ENCODE data around the gene TRIM13.
"Not testable (repeated sequence)": the region's sequence is repeated elsewhere in the genome, so short reads cannot be mapped to it uniquely, and the experiment has no call there.

Gene TRIM13

GRCh38 chr13:49998714-49999624, 2.1 kb downstream of the TRIM13 start:
- DNase-seq: no peak

DNA sequence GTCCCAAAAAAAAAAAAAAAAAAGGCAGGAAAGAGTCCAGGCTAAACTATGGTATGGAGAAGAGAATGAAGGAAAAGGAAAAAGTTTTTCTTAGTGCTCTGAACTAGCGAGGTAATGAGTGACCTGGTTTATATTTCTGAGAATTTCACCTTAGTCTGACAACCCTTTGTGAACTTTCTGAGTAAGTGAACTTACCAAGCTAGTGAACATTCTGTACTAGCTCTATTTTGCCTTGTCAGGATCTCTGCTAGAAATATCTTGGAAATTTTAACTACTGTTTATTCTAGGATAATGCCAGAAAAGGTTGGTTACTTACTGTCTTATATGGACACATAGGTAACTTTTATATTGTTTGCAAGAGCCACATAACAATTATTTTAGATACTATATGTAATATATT, 4.4 kb downstream of the TRIM13 start:
- DNase-seq: no peak

DNA sequence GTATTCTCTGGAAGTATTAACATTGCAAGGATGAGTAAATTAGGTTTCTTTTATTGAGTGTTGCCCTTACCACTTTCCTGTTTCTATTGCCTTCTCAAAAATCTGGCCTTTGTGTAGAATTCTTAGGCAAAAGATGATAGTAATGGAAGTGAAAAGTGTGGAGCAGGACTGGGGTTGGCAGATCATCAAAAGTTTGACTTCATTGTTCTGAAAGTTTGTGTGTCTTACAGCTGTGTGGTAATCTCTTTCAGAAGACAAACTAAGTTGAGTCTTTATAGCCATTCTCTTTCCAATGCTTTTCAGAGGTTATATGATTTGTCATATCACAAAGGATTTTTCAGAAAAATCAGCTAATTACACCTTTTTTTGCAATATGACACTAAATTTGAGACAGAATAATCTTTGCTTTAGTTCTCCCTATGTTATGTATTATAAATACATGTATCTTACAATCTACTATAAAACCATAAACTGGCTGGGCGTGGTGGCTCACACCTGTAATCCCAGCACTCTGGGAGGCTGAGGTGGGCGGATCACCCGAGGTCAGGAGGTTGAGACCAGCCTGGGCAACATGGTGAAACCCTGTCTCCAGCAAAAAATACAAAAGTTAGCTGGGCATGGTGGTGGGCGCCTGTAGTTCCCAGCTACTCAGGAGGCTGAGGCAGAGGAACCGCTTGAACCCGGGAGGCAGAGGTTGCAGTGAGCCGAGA, 9.7 kb downstream of the TRIM13 start:
- DNase-seq: no peak

GRCh38 chr13:50011461-50011860, 14.6 kb downstream of the TRIM13 start:
- DNase-seq: no peak

GRCh38 chr13:50012396-50013169, 15.7 kb downstream of the TRIM13 start:
- no peak for DNase-seq

DNA sequence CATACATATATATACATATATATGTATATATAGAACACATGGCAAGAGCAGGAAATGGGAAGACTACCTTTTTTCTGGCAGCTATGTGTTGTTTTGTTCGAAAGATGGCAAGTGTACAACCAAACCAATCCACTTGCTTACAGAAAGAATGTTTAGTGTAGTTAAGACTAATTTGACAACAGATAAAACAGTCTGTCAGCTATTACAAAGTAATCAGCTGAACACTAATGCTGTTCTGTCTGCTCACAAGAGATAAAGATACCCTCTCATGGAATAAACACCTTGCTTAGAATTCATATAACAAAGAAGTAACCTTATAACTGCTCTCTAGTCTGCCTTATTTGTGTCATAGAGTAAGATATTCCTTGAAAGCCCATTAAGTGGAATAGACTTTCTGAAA, 17.5 kb downstream of the TRIM13 start:
- no peak for DNase-seq

GRCh38 chr13:50015258-50015657, 18.4 kb downstream of the TRIM13 start, which contains the start of gene KCNRG:
Gene KCNRG (plus strand): TSS chr13:50015444. CDS start chr13:50015494, 50 bp downstream.
- no peak for DNase-seq

- DNase-seq: no peak
Measured at GRCh38 chr13:50015750-50016149, 18.9 kb downstream of the TRIM13 start.

DNA sequence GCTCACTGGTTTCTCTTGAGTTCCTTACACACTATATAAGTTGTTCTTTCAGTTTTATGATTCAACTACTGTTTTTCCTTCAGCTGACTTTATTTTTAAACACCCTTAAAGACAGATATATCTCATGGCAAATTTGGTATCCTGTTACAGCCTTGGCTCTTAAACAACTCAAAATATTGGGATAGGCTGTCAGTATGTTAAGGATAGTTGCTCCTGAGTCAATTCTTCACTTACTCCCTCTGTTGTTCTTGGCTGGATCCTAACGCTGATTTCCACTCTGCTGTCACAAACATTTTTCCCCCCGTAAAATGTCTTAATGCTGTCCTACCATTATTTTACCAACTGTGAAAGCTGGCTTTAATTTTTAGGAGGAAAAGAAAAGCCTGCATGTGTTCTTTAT, 19.6 kb downstream of the TRIM13 start:
- DNase-seq: no peak

DNA sequence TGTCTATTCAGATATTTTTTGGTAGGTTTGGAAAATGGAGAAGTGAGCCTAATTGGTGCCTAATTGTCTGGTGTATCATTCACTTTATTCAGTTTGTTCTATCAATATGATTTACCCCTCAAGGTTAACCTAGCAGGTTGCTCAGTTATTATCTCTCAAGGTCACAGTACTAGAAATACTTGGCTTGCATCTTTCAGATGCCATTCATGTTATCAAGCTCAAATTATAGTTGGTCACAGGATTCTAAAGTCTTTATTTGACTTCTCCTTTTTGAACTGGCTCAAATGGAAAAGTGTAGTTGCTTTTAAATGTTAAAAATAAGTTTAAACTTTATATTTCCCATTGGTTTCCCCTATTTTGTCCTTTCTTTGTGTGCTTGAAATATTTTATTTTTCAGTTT, 21.0 kb downstream of the TRIM13 start:
- no peak for DNase-seq

- peak; percentile 26 for DNase-seq
Measured at GRCh38 chr13:50025436-50025835, 28.6 kb downstream of the TRIM13 start.

DNA sequence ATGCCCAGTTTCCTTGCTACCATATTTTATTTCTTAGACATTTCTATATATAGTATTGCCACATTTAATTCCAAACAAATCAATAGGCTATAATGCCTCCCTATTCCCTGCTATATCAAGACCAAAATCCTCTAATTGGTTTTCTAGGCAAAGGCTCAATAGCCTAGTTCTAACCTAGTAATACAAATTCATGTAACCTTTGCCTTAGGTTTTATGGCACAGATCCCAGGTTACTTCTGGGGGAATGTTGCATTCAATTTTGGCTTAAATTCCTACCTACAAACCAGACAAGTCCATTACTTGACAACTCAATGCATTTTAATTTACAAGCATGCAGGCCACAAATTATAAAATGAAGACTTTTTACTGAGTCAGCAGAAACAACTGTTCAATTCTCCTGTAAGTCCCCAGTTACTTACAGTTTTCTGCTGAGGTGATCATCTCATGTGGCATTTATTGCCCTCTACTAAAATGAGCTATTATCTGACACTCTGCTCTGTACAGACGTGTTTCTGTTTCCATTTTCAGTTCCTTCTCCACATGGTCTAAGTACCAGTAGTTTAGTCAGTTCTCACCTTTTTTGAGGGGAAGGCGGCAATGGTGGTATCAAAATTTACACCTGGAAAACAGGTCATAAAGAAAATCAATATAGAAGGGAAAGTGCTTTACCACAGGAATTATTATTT, 30.1 kb downstream of the TRIM13 start:
- no peak for DNase-seq

GRCh38 chr13:50030315-50030714, 33.5 kb downstream of the TRIM13 start:
- no peak for DNase-seq

DNA sequence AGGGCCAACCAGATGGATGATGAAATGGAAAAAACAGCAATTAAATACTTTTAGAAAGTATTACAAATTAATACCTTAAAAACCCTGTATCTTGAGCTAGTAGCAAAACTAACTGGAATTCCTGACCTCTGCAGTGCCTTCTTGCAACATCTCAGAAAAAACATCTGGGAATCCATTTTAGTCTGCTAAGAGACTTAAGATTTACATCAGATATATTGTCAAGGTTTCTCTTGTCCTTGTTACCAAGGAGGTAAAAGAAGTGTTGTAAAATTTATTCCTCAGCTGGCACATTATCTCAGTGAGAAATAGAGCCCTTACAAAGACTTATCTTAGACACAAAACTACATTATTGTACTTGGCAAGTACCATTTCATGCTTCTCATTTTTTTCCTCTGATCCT, 36.9 kb downstream of the TRIM13 start:
- no peak for DNase-seq

- DNase-seq: no peak
Measured at GRCh38 chr13:50037788-50038187, 40.9 kb downstream of the TRIM13 start.

GRCh38 chr13:50038266-50038665, 41.4 kb downstream of the TRIM13 start:
- no peak for DNase-seq

DNA sequence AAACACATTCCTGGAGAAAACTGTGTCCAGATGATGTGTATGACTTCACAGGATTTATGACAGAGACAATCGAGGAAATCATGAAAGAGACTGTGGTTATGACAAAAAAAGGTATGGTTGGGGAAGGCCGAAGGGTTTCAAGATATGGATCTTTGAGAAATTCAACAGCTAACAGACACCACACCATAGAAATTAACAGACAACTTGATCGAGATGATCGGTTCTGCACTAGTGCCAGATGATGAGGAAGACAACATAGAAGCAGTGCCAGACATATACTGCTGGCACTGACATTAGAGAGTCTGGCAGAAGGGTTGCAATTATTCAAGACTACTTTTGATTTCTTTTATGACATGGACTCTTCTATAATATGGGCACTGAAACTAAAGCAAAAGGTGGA, 55.6 kb downstream of the TRIM13 start:
- no peak for DNase-seq

DNA sequence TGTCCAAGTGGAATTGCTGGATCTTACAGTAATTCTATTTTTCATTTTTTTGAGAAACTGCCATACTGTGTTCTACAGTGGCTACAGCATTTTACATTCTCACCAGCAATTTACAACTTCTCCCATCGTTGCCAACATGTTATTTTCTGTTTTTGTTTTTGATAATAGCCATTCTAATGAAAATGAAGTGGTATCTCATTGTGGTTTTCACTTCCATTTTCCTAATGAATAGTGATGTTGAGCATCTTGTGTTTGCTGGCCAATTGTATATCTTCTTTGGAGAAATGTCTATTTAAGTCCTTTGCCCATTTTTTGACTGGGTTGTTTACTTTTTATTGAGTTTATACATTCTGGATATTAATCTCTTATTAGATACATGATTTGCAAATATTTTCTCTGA, 57.0 kb downstream of the TRIM13 start:
- no peak for DNase-seq

DNA sequence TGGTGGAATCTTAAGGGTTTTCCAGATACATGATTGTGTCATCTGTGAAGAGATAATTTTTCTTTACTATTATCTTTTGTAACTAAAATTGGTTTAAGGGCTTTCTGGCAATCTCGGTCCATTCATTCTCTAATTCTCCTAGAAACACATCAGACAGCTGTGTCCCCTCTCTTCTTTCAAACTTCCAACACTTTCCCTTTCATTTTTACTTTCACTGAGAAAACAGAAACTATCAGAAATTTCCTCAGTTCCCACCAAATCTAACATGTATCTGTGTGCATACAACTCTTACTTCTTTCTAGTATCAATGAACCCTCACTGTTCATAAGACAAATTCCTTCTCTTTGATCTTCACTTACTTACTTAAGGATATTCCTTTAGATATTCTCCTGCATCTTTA, 58.6 kb downstream of the TRIM13 start:
- no peak for DNase-seq

GRCh38 chr13:50060718-50061117, 63.9 kb downstream of the TRIM13 start:
- no peak for DNase-seq

GRCh38 chr13:50062336-50062735, 65.5 kb downstream of the TRIM13 start:
- not testable (repeated sequence) for DNase-seq

DNA sequence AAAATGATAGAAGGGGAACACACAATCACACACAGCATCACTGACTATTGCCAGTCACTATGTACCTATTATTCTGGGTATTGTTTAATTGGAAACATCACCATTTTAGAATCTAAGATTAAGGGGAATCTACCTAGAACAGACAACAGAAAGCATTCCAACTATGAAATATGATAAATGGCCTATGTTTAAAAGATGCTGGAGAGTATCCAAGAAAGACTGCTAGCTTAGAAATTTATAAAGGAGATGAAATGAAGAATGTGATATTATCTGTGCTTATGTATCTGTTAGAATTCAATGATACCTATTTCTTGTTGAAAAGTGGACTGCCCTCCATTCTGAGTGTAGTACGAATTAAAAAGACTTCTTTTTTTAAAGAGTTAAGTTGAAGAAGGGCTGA, 68.9 kb downstream of the TRIM13 start:
- DNase-seq: no peak

Measured in eye (tissue), 1 donor.